Fibroblast of lung (primary cell): ENCODE results near the gene RUNX2.

Source experiments
- CTCF ChIP-seq, 2 donors: IDR thresholded peaks in 1 of 2; conservative IDR thresholded peaks in 1 of 2; 1 replicate in 1 of 2; 2 replicates in 1 of 2; pipeline ENCODE4 v1.5.1; 2011 to 2012; ENCODE audit warnings: low read length in 2 of 2, control low read depth in 1 of 2, inconsistent platforms in 1 of 2, low read depth in 1 of 2, mild to moderate bottlenecking in 1 of 2
- EZH2 ChIP-seq: IDR thresholded peaks from 2 replicates; pipeline ENCODE4 v1.5.1; 2012; ENCODE audit warnings: low read length, control low read depth, mild to moderate bottlenecking; ENCODE audit errors: missing control alignments

- TF ChIP-seq CTCF (conservative IDR thresholded peaks at IDR 0.05 in 1 of 2, IDR thresholded peaks at IDR 0.05 in 1 of 2; ENCODE audit: low read depth in 1 of 2, low read length in 2 of 2) (no peak), EZH2 (no peak)
Observed at GRCh38 chr6:45642331-45643125, 314.4 kb downstream of the RUNX2 start.
